Mammary epithelial cell (primary cell): ENCODE results near the gene OR2Y1.

Experiments
- CTCF ChIP-seq, 2 donors: IDR thresholded peaks in 1 of 2; conservative IDR thresholded peaks in 1 of 2; 2 replicates each; pipeline ENCODE4 v1.5.1; 2011 to 2012; ENCODE audit warnings: inconsistent platforms in 2 of 2, low read length in 2 of 2, mild to moderate bottlenecking in 2 of 2, control low read depth in 1 of 2, low read depth in 1 of 2; ENCODE audit not compliant: insufficient read depth in 1 of 2; ENCODE audit errors: extremely low read depth in 1 of 2
- EZH2 ChIP-seq: IDR thresholded peaks from 2 replicates; pipeline ENCODE4 v1.6.1; 2012; ENCODE audit warnings: low read length, inconsistent platforms, borderline replicate concordance

- TF ChIP-seq CTCF (conservative IDR thresholded peaks at IDR 0.05 in 1 of 2, IDR thresholded peaks at IDR 0.05 in 1 of 2; ENCODE audit: extremely low read depth in 1 of 2, insufficient read depth in 1 of 2, low read depth in 1 of 2, low read length in 2 of 2) (no peak), EZH2 (no peak)
Observed at GRCh38 chr5:180704362-180704761, 35.5 kb downstream of the OR2Y1 start.
